Right ventricle myocardium inferior (tissue), 1 donor: ENCODE results near the gene MAGI2. TPM values are rescaled to one million over a fixed set of nuclear protein-coding genes. Genes with fewer than 3 reads are reported as not detected.

Source experiments
- ATAC-seq: fragments of 200-7000 bp; cut with Tn5 transposase; one replicate; pipeline ENCODE4 v1.9.1; 2020; ENCODE audit warnings: mild to moderate bottlenecking, moderate library complexity
- DNase-seq: peaks from one replicate; pipeline ENCODE4 v3.0.0; 2021; ENCODE audit errors: missing footprints
- intact Hi-C: fragments of 100-400 bp; cut with DNase I; formaldehyde crosslinking; loops from one replicate; pipeline ENCODE4 v1.11.0; 2022
- total RNA-seq: library from RNA; stranded (reverse); fragmentation: NEBNext Ultra II Directional; extraction: Animal tissue kit (Norgen Biotek cat#: 25700); gene quantifications from one replicate; pipeline ENCODE4 v1.2.1, GENCODE V29; 2021
- donor health status: DM: no; HTN: yes; CAD: no; lungs with severe emphysema.

Gene MAGI2
- total RNA-seq, 1 donor from 2014 or later: 3.1 TPM

- intact Hi-C loops: no loop called here
- ATAC-seq (no peak), DNase-seq (no peak)
Observed at GRCh38 chr7:78170815-78171214, 1282.7 kb downstream of the MAGI2 start.

- intact Hi-C loops: no loop called here
- DNase-seq (no peak), ATAC-seq (no peak)
Observed at GRCh38 chr7:78169992-78170391, 1283.5 kb downstream of the MAGI2 start.

DNA sequence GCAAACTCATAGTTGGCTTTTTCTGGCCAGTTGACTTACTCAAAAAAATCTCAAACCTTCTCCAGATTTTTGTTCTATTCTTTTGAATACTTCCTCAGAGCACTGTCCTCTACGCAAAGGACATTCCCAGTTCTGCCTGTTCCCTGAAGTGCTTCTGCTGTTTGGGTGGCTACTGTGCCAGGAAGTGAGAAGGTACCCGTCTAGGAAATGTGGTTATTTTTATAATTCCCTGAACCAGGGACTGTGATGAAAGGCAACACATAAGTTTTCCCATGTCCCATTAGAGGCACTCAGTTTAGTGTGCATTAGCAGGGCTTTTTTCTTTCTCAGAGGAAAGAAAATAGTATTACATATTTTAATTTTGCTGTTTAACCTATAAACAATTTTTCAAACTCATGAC is 1284.6 kb downstream of the MAGI2 start:
- DNase-seq (no peak), ATAC-seq (no peak)
- intact Hi-C loops: no loop called here

- no peak for ATAC-seq
- no peak for DNase-seq
- intact Hi-C loops: no loop called here
Observed at GRCh38 chr7:78167860-78168259, 1285.6 kb downstream of the MAGI2 start.

GRCh38 chr7:78165854-78166253 is 1287.6 kb downstream of the MAGI2 start:
- intact Hi-C loops: no loop called here
- DNase-seq: no peak
- no peak for ATAC-seq

DNA sequence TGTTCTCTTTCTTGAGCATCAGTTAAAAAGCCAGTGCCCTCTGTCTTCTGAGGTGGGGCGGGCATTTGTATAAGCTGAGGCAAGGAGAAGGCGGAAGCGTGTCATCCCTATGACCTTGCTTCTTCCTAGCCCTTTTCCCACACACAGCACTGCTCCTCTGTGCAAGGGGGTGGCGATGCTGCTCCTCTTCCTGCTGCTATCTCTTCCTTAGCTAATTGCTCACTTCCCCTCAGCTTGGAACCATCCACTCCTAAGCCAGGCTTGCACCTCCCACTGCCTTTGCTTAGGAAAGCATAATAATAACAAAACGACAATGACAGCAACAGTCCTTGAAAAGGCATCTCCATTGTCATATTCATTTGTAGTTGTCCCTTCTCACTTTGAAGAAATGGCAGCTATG is 1288.0 kb downstream of the MAGI2 start:
- no peak for DNase-seq
- ATAC-seq: no peak
- intact Hi-C loops: no loop called here

DNA sequence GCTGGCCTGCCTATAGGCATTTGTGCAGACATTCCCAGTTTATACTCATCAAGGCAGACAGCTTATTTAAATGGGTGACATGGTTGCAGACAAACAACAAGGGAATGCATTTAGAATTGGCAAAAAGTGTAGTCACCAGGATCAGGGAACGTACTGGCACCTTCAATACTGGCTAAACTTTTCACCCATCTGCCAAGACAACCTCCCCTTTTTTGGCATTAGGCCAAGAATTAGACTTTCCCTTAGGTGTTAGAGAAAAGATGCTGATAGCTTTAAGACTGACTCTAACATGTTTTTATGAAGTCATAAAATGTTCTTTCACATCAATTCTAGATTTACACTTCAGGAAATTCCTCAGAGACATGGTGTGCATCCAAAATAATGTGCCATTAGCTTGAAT is 1289.0 kb downstream of the MAGI2 start:
- DNase-seq (no peak), ATAC-seq (peak; percentile 39)
- intact Hi-C loops: no loop called here

DNA sequence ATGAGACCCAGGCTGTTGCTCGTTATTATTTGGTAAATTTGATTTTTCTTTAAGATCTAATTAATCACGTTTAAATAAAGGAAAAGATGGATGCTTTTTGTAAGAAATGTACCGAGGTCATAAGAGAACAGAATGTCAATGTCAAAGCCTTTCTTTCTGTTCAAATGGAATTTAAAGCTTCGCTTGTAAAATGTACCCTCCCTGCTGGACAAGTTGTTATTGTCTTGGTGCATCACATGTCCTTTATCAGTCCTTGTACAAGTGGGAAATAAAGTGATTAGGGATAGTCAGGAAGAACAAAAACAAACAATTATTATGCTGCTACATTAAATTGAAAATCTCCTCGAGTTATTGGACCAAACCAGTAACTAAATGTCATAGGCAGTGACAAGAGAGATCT is 1291.7 kb downstream of the MAGI2 start:
- DNase-seq (no peak), ATAC-seq (no peak)
- intact Hi-C loops: no loop called here

- DNase-seq: no peak
Observed at GRCh38 chr7:78159545-78159944, 1293.9 kb downstream of the MAGI2 start.

DNA sequence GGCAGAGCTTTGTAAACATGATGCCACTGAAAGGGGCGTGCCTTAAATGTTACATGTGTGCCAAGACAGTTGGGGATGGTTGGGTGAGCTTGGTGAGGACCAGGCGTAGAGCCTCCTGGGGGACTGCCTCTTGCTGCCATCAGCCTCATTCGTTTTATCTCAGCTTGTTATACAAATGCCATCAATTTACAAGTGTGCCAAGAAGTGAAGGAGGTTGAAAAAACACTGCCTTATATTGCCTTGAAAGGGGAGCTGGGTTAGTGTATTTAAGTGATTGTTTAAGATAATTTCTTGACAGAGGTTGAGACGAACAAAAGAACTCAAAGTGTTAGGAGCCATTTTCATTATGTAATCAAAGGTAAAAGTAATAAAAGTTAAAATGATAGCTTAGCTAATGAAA is 1300.2 kb downstream of the MAGI2 start:
- intact Hi-C loops: no loop called here
- no peak for DNase-seq
- no peak for ATAC-seq

More at GRCh38 chr7:78159545-78159944, 1293.9 kb downstream of the MAGI2 start:
- no peak for ATAC-seq
- intact Hi-C loops: no loop called here

- intact Hi-C loops: no loop called here
- peak; percentile 39 for DNase-seq
- no peak for ATAC-seq
Observed at GRCh38 chr7:78151229-78151628, 1302.2 kb downstream of the MAGI2 start.

DNA sequence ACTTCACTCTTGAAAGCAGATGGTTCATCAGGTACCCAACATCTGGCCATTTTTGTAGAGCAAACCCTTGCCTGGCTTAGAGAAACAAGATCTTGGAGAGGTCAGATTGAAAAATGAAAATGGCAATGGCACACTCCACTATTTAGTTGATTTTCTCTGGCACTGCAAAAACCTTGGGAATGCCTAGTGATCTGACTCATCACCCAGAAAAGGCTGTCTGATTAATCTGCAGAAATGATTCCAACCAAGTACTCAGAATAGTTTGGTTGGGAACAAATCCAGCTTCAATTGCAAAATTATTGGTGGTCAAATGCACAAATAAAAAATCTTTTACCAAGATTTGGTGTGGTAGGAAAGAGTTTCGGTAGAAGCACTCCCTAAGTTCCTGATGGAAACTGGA is 1303.7 kb downstream of the MAGI2 start:
- intact Hi-C loops: no loop called here
- no peak for DNase-seq
- ATAC-seq: no peak

DNA sequence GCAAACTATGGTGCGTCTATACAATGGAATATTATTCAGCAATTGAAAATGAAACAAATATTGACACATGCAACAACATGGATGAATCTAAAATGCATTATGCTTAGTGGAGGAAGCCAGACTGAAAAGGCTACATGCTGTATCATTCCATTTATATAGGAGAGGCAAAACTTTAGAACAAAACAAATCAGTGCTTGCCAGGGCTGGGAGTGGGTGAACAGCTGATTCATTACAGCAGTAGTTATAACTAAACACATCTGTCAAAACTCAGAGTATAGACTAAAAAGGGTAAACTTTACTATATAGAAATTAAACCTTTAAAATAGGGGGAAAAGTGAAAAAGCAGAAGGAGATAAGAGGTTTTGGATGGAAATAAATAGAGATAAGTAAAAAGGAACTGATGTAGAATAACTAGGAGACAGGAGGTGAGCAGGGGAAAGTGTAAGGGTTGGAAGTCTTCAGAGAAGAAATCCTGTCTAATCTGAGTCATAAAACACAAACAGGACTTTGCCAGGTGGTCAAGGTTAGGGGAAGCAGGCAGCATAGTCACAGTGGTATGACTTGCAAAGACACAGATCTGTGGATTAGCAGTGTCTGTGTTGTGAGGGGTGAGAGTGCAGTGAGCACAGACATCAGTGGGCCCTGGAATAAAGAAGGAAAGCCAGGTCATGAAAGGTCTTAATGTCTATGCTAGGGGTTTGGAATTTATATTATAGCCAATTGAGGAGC is 1305.1 kb downstream of the MAGI2 start:
- intact Hi-C loops: no loop called here
- no peak for DNase-seq
- ATAC-seq: no peak

GRCh38 chr7:78146546-78146945 is 1306.9 kb downstream of the MAGI2 start:
- DNase-seq (no peak), ATAC-seq (no peak)
- intact Hi-C loops: no loop called here

- intact Hi-C loops: no loop called here
- ATAC-seq (no peak), DNase-seq (no peak)
Observed at GRCh38 chr7:78143661-78144060, 1309.8 kb downstream of the MAGI2 start.

GRCh38 chr7:78141522-78142281 is 1311.8 kb downstream of the MAGI2 start:
- intact Hi-C loops: no loop called here
- ATAC-seq (no peak), DNase-seq (no peak)

DNA sequence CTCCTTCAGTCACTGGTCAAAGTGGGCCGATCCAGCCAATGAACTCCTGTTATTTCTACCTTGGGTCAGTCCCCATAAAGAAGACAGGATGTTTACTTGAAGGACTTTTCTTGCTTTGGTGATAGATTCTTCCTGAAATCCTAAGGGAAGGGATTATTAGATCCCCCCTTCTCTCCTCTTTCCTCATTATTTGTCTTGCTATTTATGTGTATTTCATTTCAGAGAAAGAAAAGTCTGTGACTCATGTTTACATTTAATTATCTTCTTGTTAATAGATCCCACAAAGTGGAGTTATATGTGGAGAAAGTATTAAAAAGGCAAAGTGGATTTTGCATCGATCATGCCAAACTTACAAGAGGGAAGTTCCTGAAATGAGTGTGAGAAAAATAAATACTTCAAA is 1313.4 kb downstream of the MAGI2 start:
- ATAC-seq (no peak), DNase-seq (no peak)
- intact Hi-C loops: no loop called here

DNA sequence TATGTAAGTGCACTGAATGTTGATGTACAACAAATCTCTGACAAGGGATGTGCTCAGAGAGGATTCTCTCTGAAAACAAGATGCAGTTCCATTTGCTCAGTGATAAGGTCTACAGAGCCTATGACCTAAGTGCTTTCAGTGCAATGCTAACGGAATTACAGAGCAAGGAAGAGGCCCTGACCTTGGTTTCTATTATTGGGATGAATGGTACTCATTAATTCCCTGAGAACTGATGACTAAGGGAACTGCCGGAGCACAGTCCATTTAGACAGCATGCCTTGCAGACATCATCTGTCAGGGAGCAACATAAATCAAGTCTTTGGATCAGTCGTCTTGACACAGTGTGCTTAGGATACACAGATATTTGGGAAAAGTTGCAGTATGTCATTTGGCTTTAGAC is 1314.1 kb downstream of the MAGI2 start:
- intact Hi-C loops: no loop called here
- no peak for DNase-seq
- peak; percentile 37 for ATAC-seq

DNA sequence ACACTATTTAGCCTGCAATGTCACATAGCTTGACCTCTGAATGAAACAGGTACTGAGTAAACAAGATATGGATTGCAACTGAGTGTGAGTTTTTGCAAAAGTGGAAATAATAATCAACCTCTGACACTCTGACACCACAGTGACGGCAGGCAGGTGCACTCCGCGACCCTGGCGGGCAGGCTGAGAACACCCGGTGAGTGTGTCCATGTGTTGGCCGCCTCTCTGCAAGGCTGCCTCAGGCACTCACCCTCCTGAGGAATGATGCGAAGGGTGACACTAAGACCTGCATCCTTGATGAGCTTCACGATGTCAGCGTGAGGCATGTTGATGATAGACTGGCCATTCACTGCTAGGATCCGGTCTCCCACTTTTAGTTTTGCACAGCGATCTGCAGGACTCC is 1318.7 kb downstream of the MAGI2 start:
- no peak for ATAC-seq
- DNase-seq: no peak
- intact Hi-C loops: no loop called here

- ATAC-seq (no peak), DNase-seq (no peak)
- intact Hi-C loops: no loop called here
Observed at GRCh38 chr7:78134256-78134655, 1319.2 kb downstream of the MAGI2 start.
